HEK293 (cell line): Measurements from ENCODE around the gene USP38.

Experiments
- BCL6B ChIP-seq: fragments of 450-650 bp; formaldehyde crosslinking; IDR thresholded peaks from 2 replicates; pipeline ENCODE4 v1.5.1; 2017; ENCODE audit warnings: missing biosample characterization, missing genetic modification characterization
- GLIS1 ChIP-seq: fragments of 450-650 bp; formaldehyde crosslinking; IDR thresholded peaks from 2 replicates; pipeline ENCODE4 v1.5.1; 2016; ENCODE audit warnings: missing biosample characterization, missing genetic modification characterization
- HOXD13 ChIP-seq: sonication (generic); formaldehyde crosslinking; IDR thresholded peaks from 2 replicates; pipeline ENCODE4 v1.8.0; 2022; ENCODE audit warnings: missing genetic modification reagents, borderline replicate concordance
- MEIS1 ChIP-seq: sonication (generic); formaldehyde crosslinking; IDR thresholded peaks from 2 replicates; pipeline ENCODE4 v1.8.1; 2022; ENCODE audit warnings: missing genetic modification reagents, mild to moderate bottlenecking, borderline replicate concordance
- OVOL3 ChIP-seq: fragments of 450-650 bp; formaldehyde crosslinking; IDR thresholded peaks from 2 replicates; pipeline ENCODE4 v1.5.1; 2016; ENCODE audit warnings: missing biosample characterization, missing genetic modification characterization
- PATZ1 ChIP-seq: fragments of 450-650 bp; formaldehyde crosslinking; IDR thresholded peaks from 2 replicates; pipeline ENCODE4 v1.5.1; 2016; ENCODE audit warnings: missing biosample characterization, missing genetic modification characterization
- PRDM10 ChIP-seq: fragments of 450-650 bp; formaldehyde crosslinking; IDR thresholded peaks from 2 replicates; pipeline ENCODE4 v1.5.1; 2016; ENCODE audit warnings: missing biosample characterization, missing genetic modification characterization
- ZBTB20 ChIP-seq: fragments of 450-650 bp; formaldehyde crosslinking; IDR thresholded peaks from 2 replicates; pipeline ENCODE4 v1.5.1; 2016; ENCODE audit warnings: missing biosample characterization, missing genetic modification characterization
- ZNF148 ChIP-seq: fragments of 450-650 bp; formaldehyde crosslinking; IDR thresholded peaks from 2 replicates; pipeline ENCODE4 v1.5.0; 2017; ENCODE audit warnings: missing biosample characterization, missing genetic modification characterization, borderline replicate concordance
- ZNF174 ChIP-seq: fragments of 450-650 bp; formaldehyde crosslinking; IDR thresholded peaks from 2 replicates; pipeline ENCODE4 v1.5.0; 2017; ENCODE audit warnings: missing biosample characterization, mild to moderate bottlenecking, missing genetic modification characterization
- ZNF18 ChIP-seq: fragments of 450-650 bp; formaldehyde crosslinking; IDR thresholded peaks from 2 replicates; pipeline ENCODE4 v1.5.1; 2016; ENCODE audit warnings: missing biosample characterization, missing genetic modification characterization
- ZNF211 ChIP-seq: fragments of 450-650 bp; formaldehyde crosslinking; IDR thresholded peaks from 2 replicates; pipeline ENCODE4 v1.5.1; 2016; ENCODE audit warnings: low read depth, missing biosample characterization, missing genetic modification characterization
- ZNF292 ChIP-seq: fragments of 450-650 bp; formaldehyde crosslinking; IDR thresholded peaks from 2 replicates; pipeline ENCODE4 v1.5.1; 2016; ENCODE audit warnings: low read depth, missing biosample characterization, missing genetic modification characterization, borderline replicate concordance
- ZNF302 ChIP-seq: fragments of 450-650 bp; formaldehyde crosslinking; IDR thresholded peaks from 2 replicates; pipeline ENCODE4 v1.5.1; 2016; ENCODE audit warnings: missing biosample characterization, missing genetic modification characterization, low read depth
- ZNF488 ChIP-seq: fragments of 450-650 bp; formaldehyde crosslinking; IDR thresholded peaks from 2 replicates; pipeline ENCODE4 v1.5.1; 2016; ENCODE audit warnings: missing biosample characterization, missing genetic modification characterization
- ZNF571 ChIP-seq: fragments of 450-650 bp; formaldehyde crosslinking; IDR thresholded peaks from 2 replicates; pipeline ENCODE4 v1.5.0; 2017; ENCODE audit warnings: missing biosample characterization, missing genetic modification characterization
- ZNF747 ChIP-seq: fragments of 450-650 bp; formaldehyde crosslinking; IDR thresholded peaks from 2 replicates; pipeline ENCODE4 v1.5.1; 2016; ENCODE audit warnings: missing biosample characterization, missing genetic modification characterization
- ZNF768 ChIP-seq: fragments of 450-650 bp; formaldehyde crosslinking; IDR thresholded peaks from 2 replicates; pipeline ENCODE4 v1.5.1; 2018; ENCODE audit warnings: missing biosample characterization, mild to moderate bottlenecking, missing genetic modification characterization
- ZNF837 ChIP-seq: fragments of 450-650 bp; formaldehyde crosslinking; IDR thresholded peaks from 2 replicates; pipeline ENCODE4 v1.5.1; 2016; ENCODE audit warnings: missing biosample characterization, missing genetic modification characterization

The USP38 gene

GRCh38 chr4:143184503-143185252, at the start of gene USP38 (continued):
- TF ChIP-seq ZNF18 (tag by site-specific recombination) = no peak
- TF ChIP-seq ZNF488 (tag by site-specific recombination) = no peak
- peak; percentile 63 for TF ChIP-seq PRDM10
- no peak for TF ChIP-seq ZBTB20 (tag by site-specific recombination)
- TF ChIP-seq MEIS1 (CRISPR knock-in tag) = no peak
- no peak for TF ChIP-seq ZNF148 (tag by site-specific recombination)
- TF ChIP-seq ZNF571 (tag by site-specific recombination) = no peak
- no peak for TF ChIP-seq ZNF302 (tag by site-specific recombination)
- no peak for TF ChIP-seq ZNF174 (tag by site-specific recombination)
- peak; percentile 65 for TF ChIP-seq PATZ1 (tag by site-specific recombination)
- no peak for TF ChIP-seq ZNF211 (tag by site-specific recombination)
- no peak for TF ChIP-seq ZNF837 (tag by site-specific recombination)
- TF ChIP-seq BCL6B (tag by site-specific recombination) = no peak
- no peak for TF ChIP-seq OVOL3 (tag by site-specific recombination)
- no peak for TF ChIP-seq ZNF747 (tag by site-specific recombination)
- TF ChIP-seq GLIS1 (tag by site-specific recombination) = peak; percentile 17; the same call in 1 of the 2 replicates
- TF ChIP-seq ZNF768 = no peak
- no peak for TF ChIP-seq ZNF292 (tag by site-specific recombination)
- no peak for TF ChIP-seq HOXD13 (CRISPR knock-in tag)
